GM18499 (cell line): ENCODE measurements around the gene EMP2.
"Not testable (repeated sequence)": the region's sequence is repeated elsewhere in the genome, so short reads cannot be mapped to it uniquely, and the experiment has no call there.

Experiments
- ATAC-seq: cut with Tn5 transposase; IDR thresholded peaks from one replicate; pipeline ENCODE4 v1.9.1; 2021; ENCODE audit warnings: moderate number of reproducible peaks; ENCODE audit not compliant: insufficient read depth, unreplicated experiment

Gene EMP2

DNA sequence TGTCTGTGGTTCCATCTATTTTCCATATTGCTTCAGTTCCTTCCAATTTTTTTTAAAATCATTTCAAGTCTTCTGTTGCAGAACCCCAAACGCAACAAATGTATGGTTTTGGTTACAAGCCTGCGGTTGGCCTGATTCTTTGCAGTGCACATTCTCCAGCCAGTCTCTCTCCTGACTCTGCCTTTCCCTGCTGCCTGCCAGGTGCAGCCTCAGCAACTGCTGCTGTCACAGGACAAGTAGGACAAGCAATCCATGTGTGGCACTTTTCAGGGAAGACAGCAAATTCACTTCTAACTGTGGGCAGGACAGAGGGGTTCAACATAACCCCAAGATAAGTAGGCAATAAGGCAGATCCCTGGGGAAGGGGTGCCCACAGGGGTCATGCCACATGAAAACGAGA is 24.2 kb downstream of the EMP2 start:
- no peak for ATAC-seq

DNA sequence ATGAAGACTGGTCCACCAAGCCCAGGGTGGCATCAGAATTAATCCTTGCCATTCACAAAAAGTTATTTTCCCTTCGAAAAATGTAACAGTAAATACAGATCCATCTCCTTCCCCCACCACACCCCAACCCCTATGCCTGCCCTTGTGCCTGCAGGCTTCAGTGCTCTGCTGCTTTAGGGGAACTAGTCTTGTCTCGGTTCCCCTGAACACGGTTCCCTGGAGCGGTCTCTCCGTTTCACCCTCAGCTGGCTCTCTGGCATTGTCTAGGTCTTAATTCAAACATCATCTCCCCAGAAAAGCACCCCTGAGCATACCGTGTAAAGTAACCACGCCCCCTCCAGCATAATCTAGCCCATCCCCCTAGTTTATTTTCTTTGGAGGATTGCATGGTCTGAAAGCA is 25.8 kb downstream of the EMP2 start:
- ATAC-seq: no peak

DNA sequence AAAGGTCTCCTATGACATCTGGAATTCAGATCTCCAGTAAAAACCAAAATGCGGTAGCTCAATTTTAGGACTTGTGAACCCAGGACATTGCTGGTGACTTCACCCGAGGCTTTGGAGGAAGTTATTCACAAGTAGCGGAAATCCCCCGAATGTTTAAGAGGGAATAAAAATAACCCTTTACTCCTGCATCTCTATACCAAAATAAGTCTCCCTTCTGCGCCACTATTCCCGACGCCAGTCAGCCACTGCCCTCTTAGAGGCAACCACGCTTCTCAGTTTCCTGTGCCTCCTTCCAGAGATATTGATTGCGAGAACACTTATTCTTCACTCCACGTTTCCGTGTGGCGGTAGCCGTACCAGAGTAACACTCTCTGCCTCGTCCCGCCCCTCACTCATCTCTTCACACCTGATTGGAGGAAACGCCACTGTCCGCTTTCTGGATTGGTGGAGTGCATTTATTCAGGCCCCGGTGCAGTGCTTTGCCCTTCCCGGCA is 27.4 kb downstream of the EMP2 start:
- no peak for ATAC-seq

DNA sequence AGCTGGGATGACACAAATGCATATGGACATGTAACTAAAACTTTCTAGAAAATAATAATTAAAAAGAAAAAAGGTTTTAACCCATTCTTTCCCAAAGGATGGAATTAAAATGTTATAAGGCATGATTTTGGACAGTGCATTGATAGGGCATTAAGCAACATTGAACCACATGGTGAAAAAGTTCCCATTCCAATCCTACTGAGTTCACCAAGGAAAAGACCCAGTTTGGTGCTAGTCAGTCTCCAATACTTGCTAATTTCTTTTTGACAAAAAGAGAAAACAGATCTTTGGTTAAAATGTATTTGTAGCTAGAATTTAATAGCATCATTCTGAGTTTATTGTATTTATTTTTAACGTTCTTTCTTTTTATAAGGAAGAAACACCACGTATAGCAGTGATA is 28.1 kb downstream of the EMP2 start:
- ATAC-seq: no peak

DNA sequence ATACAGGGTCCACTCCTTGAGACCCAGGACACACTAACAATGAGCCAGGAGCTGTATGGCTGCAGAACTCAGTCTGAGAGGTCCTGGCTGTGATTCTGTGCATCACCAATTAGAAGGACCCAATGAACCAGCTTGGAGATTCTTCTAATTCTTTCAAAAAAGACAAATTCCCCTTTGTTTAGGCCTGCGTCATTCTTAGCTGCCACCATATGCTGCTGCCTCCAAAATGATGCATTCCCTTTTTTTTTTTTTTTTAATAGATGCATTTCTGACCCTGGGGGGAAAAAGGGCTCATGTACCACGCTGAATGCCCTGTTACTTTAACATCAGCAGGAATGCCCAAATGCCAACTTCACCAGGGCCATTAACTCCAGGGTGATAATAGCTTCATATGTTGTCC is 28.5 kb downstream of the EMP2 start:
- ATAC-seq: no peak

DNA sequence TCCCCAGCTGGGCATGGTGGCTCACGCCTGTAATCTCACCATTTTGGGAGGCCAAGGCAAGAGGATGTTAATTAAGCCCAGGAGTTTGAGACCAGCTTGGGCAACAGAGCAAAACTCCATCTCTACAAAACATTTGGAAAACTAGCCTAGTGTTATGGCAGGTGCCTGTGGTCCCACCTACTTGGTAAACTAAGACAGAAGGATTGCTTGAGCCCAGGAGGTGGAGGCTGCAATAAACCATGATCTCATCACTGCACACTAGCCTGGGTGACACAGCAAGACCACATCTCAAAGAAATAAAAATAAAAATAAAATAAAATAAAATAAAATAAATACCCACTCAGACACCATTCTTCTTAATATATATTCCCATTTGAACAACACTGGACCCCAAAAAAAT is 32.0 kb downstream of the EMP2 start:
- ATAC-seq: no peak

DNA sequence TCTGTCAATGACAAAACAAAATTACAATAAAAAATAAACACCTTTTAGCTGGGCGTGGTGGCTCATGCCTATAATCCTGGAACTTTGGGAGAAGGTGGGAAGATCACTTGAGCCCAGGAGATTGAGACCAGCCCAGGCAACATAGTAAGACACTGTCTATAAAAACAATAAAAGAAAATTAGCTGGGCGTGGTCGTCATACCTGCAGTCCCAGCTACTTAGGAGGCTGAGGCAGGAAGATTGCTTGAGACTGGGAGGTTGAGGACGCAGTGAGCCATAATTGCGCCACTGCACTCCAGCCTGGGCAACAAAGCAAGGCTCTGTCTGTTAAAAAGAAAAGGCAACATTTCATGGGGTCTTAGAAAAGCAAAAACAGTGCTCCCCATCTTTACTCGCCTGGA is 32.7 kb downstream of the EMP2 start:
- no peak for ATAC-seq

DNA sequence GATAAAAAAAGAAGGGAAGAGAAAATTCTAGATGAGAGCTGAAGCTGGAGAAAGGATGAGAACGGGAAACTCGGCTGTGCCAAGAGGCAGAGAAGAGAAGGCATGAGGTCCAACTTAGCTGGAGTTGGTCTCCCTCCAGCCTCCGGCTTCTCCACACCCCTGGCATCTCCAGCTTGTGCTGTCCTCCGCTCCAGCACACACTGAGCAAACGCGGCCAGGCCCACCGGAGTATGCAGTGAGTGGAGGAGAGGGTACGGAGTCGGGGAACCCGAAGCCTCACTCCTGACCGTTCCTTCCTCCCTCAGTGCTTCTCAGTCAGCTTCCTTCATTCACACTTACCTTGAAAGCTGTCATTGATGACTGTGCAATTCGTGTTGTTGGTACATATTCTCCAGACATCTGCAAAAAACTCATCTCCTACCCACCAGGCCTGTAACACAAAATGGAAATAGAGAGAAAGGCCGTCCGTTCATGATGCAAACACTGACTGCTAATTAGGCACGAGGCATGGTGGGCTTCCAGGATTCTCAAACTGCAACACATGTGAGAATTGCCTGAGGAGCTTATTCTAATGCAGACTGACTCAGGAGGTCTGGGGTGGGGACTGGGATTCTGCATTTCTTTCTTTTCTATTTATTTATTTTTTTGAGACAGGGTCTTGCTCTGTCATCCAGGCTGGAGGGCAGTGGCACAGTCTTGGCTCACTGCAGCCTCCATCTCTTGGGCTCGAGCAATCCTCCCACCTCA is 37.0 kb downstream of the EMP2 start:
- no peak for ATAC-seq

DNA sequence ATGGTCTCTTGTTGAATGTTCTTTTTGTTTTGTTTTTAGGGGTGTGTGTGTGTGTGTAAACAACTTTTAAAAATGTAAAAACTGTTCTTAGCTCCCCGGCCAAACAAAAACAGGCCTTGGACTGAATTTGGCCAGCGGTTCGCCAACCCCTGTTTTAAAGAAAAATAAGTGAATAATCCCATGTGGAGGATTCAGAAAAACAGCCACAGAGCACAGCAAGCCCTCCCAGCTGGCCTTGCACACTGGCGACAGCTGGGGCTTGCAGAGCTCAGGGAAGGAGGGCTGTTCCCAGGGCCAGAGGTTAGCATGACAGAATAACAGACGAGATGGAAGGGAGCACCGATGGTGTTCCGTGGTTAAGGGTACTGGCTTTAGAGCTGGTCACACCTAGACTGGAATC is 39.0 kb downstream of the EMP2 start:
- ATAC-seq: no peak

DNA sequence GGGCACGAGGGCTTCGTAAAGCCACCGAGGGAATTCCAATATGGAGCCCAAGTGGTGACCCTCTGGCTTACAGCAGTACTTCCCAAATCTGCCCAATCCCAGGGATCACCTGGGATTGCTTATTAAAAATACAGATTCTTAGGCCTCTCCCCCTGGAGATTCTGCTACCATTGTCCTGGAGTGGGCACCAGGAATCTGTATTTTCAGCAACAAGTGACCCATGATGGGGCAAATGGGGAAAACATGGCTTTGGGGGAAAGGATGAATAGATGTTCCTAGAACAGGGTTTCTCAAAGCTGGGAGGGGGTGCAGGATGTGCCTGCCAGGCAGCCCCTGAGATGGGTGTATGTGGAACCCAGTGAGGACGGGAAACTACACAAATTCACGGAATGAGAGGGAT is 40.6 kb downstream of the EMP2 start:
- ATAC-seq: no peak

DNA sequence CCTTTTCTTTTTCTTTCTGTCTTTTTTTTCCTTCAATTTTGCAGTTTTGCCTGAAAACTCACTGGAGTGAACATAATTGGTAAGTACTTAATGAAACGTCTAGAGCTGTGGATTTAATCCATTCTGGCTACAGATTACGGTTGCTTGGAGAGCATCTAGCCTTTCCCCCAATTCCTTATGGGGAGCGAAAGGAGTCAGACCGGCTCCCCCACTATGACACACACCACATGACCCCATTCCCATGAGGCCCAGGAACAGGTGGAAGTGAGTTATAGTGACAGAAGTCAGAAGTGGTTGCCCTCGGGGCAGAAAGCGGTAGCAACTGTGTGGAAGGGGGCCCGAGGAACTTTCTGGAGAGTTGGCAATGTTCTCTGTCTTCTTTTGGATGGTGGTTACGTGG is 41.2 kb downstream of the EMP2 start:
- no peak for ATAC-seq

DNA sequence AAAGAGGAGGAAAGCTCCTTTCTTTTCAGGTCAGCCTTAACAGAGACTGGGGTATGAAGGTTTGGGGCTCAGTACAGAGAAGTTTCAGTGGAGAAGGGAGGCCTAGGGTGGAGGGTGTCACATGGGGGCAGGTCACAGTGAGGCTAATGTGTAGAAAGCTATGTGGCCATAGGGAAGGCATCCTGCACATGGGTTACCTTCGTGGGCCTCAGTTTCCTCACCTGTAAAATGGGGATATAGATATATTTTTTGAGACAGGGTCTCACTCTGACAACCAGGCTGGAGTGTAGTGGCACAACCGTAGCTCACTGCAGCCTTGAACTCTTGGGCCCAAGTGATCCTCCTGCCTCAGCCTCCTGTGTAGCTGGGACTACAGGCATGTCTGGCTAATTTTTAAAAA is 41.8 kb downstream of the EMP2 start:
- ATAC-seq: no peak

DNA sequence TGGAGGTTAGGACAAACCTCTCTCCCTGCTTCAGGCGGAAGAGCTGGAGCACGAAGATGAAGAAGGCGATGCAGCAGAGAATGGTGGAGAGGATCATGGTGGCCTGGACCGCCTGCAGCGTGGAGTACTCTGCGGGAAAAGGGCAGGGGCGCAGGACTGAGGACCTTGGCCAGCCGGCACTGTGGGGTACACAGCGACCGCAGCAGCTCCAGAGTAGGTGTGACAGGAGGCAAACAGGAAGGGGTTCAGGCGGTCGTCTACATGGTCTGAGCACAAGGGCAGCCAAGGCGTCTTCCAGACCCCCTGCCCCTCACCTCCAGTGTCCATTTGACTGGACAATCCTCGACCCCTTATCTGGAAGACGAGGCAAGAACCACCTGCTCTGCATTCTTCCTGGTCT is 42.5 kb downstream of the EMP2 start:
- ATAC-seq: no peak

DNA sequence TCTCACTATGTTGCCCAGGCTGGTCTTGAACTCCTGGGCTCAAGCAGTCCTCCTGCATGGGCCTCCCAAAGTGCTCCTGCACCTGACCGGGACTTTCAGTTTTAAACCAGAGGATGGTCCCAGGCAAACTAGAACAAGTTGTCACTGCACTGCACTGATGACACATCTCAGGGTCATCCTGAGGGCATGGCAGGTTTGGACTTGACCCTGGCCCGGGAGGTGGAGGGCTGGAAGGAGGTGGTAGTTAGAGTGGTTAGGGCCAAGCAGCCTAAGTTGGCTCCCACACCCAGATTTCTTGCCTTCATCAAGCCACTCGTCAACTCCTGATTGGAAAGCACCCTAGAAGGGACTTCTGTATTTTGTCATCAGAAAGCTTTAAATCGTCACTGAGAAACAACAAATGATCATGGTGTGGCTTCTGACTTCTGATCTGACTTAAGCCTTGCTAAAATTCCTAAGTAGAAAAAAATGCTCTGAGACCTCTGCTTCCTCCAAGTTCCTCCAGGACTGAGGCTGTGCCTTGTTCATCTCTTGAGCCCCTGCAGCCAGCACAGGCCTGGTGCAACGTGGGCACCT is 43.5 kb downstream of the EMP2 start:
- ATAC-seq: no peak

DNA sequence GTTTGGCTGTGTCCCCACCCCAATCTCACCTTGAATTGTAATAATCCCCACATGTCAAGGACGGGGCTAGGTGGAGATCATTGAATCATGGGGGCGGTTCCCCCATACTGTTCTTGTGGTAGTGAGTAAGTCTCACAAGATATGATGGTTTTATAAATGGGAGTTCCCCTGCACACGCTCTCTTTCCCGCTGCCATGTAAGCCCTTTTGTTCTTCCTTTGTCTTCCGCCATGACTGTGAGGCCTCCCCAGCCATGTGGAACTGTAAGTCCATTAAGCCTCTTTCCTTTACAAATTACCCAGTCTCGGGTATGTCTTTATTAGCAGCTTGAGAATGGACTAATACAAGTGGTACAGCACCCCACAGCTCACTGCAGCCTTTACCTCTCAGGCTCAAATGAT is 44.1 kb downstream of the EMP2 start:
- ATAC-seq: not testable (repeated sequence)

DNA sequence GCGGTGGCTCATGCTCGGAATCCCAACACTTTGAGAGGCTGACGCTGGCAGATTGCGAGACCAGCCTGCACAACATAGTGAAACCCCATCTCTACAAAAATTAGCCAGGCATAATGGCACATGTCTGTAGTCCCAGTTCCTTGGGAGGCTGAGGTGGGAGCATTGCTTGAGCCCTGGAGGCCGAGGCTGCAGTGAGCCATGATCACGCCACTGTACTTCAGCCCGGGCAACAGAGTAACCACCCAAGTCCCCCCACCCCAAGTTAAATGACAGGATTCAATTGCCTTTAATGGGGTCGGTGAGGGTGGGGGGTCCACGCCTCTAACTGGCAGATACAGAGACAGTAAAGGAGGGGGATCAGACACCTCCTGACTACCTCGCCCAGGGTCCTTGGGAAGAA is 44.9 kb downstream of the EMP2 start:
- no peak for ATAC-seq

DNA sequence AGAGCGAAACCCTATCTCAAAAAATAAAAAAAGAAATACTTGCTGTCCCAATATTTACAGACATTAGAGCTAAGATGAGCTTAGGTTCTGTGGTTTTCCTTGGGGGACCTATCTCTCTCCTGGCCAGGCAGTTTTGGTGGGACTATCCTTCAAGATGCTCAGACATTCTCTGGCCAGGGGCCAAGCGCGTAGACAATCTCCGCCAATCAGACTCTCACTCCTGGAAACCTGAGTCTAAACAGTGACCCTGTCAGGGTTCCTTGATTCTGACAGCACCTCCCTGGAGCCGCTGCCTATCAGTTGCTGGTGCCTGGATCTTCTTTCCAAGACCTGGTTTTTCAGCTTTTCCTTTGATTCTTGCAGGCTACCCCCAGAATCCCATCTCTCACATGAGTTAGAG is 45.6 kb downstream of the EMP2 start:
- no peak for ATAC-seq

DNA sequence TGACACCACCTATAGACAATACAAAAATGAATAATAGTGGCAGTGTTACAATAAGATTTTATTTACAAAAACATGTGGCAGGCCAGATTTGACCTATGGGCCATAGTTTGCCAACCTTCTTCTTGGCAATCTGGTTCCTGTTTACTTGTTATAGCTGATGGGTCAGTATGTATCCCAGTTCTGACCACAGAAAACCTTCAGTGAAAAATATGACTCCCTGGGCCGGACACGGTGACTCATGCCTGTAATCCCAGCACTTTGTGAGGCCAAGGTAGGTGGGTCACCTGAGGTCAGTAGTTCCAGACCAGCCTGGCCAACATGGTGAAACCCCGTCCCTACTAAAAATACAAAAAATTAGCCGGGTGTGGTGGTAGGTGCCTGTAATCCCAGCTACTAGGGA is 46.8 kb downstream of the EMP2 start:
- ATAC-seq: not testable (repeated sequence)

DNA sequence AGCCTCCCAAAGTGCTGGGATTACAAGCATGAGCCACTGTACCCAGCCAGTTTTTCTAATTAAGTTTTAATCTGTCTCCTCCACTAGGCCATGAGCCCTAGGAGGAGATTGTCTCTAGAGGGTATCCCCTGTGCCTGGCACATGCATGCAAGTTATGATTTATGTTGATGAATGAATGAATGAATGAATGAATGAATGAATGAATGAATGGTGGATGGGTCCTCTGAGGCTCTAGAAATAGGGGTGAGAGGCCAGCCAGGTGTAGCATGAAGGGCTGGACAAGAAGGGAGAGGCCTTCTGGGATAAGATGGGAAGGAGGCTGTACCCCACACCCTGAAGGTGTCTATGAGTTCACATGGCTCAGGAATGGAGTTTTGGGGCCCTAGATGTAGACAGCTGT is 48.8 kb downstream of the EMP2 start:
- no peak for ATAC-seq

DNA sequence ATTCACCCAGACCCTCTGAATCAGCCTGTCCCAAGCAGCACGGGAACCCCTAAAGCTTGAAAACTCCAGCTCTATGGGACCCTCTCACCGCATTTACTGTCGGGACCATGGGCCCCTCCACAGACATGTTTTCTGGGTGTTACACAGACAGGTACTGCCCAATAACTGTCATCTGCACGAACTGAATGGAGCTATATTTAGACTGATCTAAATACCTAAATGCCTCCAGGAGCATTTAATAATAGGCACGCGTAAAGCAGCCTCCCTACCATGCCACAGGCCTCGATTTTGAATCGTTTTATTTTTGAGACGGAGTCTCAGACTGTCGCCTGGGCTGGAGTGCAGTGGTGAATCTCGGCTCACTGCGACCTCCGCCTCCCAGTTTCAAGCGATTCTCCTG is 49.7 kb downstream of the EMP2 start:
- no peak for ATAC-seq

DNA sequence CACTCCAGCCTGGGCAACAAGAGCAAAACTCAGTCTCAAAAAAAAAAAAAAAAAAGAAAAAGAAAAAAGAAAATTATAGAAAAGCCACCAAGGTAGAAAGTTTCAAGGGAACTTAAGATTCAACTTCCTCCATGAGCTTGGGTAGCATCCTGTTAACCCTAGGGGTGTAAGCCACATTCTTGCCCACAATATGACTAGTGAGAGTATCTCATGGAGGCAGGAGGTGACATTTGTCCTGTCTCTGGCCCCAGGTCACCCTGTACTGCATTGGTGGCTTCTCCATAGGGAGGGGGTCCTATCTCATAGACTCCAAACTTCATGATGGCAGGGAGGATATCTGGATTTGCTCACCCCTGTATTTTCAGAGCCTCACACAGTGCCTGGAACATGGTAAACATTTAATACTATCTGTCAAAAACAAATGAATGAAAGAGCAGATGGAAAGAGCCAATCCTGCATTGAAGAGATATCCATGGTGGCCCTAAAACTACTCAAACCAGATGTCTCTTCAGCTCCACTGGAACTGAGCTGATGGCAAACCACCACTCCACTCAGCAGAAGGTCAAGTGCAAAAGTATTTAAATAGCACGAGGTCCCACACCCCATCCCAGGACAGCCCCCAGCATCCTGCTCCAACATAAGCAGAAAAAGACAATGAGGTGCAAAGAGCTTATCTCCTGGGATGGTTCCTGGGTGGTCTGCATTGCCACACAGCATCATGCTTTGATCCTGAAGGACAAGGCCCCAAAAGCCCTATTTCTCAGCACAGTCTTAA is 50.3 kb downstream of the EMP2 start:
- no peak for ATAC-seq

DNA sequence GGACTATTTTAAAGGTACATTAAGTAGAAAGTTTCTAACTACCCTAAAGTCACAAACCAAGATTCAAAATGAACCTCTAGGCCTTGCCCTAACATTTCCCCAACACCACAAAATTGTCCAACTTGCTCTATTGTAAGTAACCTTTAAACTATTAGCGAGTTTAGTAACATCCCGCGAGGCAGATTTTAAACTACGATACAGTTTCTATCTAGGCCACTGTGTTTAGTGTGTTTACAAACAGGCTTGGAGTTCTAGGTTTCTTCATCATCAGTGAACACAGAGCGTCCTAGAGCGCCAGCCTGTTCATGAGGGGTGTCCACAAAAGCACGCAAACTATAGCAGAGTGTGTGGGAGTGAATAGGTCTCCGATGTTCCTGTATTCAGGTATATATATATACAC is 51.8 kb downstream of the EMP2 start:
- no peak for ATAC-seq
